ENCODE measurements around the gene CASP8AP2. TPM values are rescaled to one million over a fixed set of nuclear protein-coding genes. Genes with fewer than 3 reads are reported as not detected.
"Not testable (repeated sequence)": the region's sequence is repeated elsewhere in the genome, so short reads cannot be mapped to it uniquely, and the experiment has no call there.

Gene CASP8AP2
- total and polyA plus RNA-seq, 3 donors from 2014 or later = 3.3 to 21.6 (median 18.3) TPM

GRCh38 chr6:89888871-89889270 is 59.2 kb downstream of the CASP8AP2 start:
- H3K27ac ChIP-seq = no peak overlapping the region
- intact Hi-C loops (cut with DNase I; ENCODE audit: low total_unique reads) = no loop called here
- 62 to 72% methylated on average over 3 of the region's 3 CpGs for WGBS, 2 donors
- H3K4me1 ChIP-seq = no peaks in the 10 kb centered on the region
- no peaks in the 10 kb centered on the region for H3K27me3 ChIP-seq
- no peak overlapping the region for H3K4me3 ChIP-seq
- TF ChIP-seq CTCF (IDR thresholded peaks at IDR 0.05) (no peak), POLR2A (IDR thresholded peaks at IDR 0.05) (no peak)
- H3K9me3 ChIP-seq = no peaks in the 10 kb centered on the region
- DNase-seq = no peak
- H3K36me3 ChIP-seq (ENCODE audit: low read depth, missing control alignments) = no peaks in the 10 kb centered on the region

- H3K4me3 ChIP-seq; DNase-seq; H3K9me3 ChIP-seq; H3K27me3 ChIP-seq; H3K4me1 ChIP-seq; H3K36me3 ChIP-seq (ENCODE audit: low read depth, missing control alignments); H3K27ac ChIP-seq; intact Hi-C loops (cut with DNase I; ENCODE audit: low total_unique reads): not testable (repeated sequence)
- WGBS, 2 donors = 21 to 32% methylated on average over 11 of the region's 11 CpGs
These were observed 61.3 kb downstream of the CASP8AP2 start for GRCh38 chr6:89890845-89891528.

GRCh38 chr6:89892577-89892976 is 62.9 kb downstream of the CASP8AP2 start:
- H3K36me3 ChIP-seq (ENCODE audit: low read depth, missing control alignments); H3K9me3 ChIP-seq; DNase-seq; intact Hi-C loops (cut with DNase I; ENCODE audit: low total_unique reads); H3K4me3 ChIP-seq; H3K27me3 ChIP-seq; H3K4me1 ChIP-seq; H3K27ac ChIP-seq: not testable (repeated sequence)
- WGBS, 2 donors = 86 to 91% methylated on average over 8 of the region's 8 CpGs

GRCh38 chr6:89894169-89894568 is 64.5 kb downstream of the CASP8AP2 start, which contains the start of gene GJA10:
Gene GJA10 (plus strand): TSS chr6:89894469. CDS start chr6:89894469, 0 bp downstream.
- Histone ChIP-seq H3K4me3 (no peak within 1 kb of the TSS), H3K4me1 (no peaks in the 10 kb centered on the region), H3K27ac (no peak within 1 kb of the TSS), H3K9me3 (no peaks in the 10 kb centered on the region), H3K36me3 (ENCODE audit: low read depth, missing control alignments) (no peaks in the 10 kb centered on the region), H3K27me3 (no peaks in the 10 kb centered on the region)
- WGBS, 2 donors = 87 to 100% methylated on average over 1 of the region's 1 CpG
- intact Hi-C loops (cut with DNase I; ENCODE audit: low total_unique reads) = no loop called here
- DNase-seq = no peak
- TF ChIP-seq CTCF (IDR thresholded peaks at IDR 0.05) (no peak), POLR2A (IDR thresholded peaks at IDR 0.05) (no peak)

- TF ChIP-seq POLR2A (IDR thresholded peaks at IDR 0.05) = no peak
- no peak for TF ChIP-seq CTCF (IDR thresholded peaks at IDR 0.05)
- Histone ChIP-seq H3K27me3 (no peaks in the 10 kb centered on the region), H3K27ac (no peak overlapping the region), H3K36me3 (ENCODE audit: low read depth, missing control alignments) (no peaks in the 10 kb centered on the region), H3K4me1 (no peaks in the 10 kb centered on the region), H3K4me3 (no peak overlapping the region), H3K9me3 (no peaks in the 10 kb centered on the region)
- intact Hi-C loops (cut with DNase I; ENCODE audit: low total_unique reads) = no loop called here
- peak; percentile 37 for DNase-seq
- 44 to 53% methylated on average over 8 of the region's 8 CpGs for WGBS, 2 donors
These were observed 65.7 kb downstream of the CASP8AP2 start for GRCh38 chr6:89895276-89895874.

GRCh38 chr6:89910001-89910901 is 80.6 kb downstream of the CASP8AP2 start:
- H3K4me1 ChIP-seq; H3K36me3 ChIP-seq (ENCODE audit: low read depth, missing control alignments); H3K4me3 ChIP-seq; H3K9me3 ChIP-seq; DNase-seq; H3K27ac ChIP-seq; H3K27me3 ChIP-seq; intact Hi-C loops (cut with DNase I; ENCODE audit: low total_unique reads): not testable (repeated sequence)
- 73 to 74% methylated on average over 10 of the region's 10 CpGs for WGBS, 2 donors

Measured in testis (tissue), 3 donors.